ENCODE results near the gene SYT7.
"Not testable (repeated sequence)": the region's sequence is repeated elsewhere in the genome, so short reads cannot be mapped to it uniquely, and the experiment has no call there.

SYT7 gene

GRCh38 chr11:61494381-61494961 lies 86.4 kb downstream of the SYT7 start:
- no peak for DNase-seq

DNA sequence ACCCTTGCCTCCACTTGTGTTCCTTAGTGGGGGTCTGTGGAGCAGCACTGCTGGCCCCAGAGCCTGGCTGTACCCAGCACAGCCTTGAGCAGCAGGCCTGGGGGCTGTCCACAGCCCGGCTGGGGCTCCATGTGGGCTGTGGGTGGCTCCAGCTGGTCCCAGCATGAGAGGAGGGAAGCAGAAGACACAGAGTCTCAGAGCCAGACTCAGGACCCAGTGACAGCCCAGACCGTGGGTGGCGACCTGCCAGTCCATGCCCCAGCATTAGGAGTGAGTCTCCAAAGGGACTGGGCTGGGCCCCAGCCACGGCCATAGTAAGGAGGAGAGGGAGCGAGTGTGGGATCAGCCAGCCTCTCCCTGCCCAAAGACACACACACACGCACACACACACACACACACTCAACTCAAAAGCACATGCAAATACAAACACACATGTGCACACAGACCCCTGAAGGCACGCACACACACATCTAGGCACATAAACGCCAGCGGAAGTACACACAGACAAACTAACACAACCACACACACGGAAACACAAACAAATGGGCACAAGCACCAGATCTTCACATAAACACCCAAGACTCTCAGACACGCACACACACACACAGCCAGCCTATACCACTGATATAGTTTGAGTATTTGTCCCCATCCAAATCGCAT lies 89.0 kb downstream of the SYT7 start:
- no peak for DNase-seq

DNA sequence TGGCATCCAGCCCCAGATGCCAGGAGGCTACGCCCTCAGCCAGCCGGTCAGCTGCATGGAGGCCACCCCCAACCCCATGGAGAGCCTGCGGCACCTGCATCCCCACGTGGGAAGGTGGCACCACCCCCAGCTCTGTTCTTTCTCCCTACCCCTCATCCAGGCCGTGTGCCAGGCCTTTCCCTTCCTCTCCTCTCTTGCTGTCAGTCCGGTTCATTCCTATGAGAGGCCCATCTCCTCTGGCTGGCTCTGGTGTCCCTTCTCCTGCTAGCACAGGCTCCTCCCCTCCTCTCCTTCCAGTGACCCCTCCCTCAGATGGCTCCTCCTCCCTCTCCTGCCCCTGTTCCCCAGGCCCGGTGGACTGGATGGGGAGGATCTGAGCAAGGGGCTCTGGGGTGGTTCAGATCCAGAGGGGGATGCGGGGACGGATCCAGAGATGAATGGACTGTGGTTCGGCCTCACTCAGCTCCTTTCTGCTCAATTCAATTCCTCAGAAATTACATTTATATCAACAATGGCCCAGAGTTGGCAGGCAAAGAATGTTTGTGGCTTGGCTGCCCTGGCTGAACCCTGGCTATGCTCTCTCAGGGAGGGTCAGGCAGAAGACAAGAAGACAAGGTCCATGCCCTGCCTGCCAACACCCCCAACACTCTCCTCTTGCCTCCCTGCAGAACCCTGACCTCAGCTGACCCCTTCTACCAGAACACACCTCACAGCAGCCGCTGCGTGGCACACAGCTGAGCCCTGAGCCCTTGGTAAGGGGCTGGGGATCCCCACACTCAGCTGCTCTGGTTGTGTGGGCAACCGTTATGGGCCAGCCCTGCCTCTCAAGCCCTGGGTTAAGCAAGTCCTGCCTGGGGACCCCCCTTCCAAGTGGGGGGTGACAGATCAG lies 90.8 kb downstream of the SYT7 start:
- no peak for DNase-seq

DNA sequence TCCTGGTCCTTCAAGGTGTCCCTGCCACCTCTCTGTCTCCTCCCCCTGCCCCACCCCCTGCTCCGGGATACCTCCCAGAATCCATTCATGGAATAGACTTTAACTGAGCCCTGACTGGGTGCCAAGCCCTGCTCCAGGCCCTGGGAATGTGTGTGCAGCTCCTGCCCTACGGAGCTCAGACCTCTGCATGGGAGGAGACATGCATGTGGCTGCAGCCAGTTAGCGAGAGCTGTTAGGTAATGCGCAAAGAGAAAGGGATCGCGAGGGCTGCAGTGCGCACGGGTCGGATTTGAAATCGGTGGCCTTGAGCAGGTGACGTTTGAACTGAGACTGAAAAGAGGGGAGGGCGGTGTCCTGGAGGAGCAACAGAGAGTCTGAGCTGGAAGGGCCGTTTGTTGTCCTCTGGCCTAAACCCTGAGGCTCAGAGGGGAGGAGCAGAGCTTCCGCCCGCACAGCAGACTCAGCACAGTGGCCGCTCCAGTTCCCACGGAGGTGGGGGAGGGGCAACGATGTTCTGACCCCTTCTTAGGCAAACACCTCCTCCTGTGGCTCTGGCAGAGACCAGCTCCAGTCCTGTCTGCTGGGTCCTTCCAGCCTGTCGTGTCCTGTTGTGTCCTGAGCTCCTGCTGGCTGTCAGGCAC lies 92.1 kb downstream of the SYT7 start:
- DNase-seq, result no peak

DNA sequence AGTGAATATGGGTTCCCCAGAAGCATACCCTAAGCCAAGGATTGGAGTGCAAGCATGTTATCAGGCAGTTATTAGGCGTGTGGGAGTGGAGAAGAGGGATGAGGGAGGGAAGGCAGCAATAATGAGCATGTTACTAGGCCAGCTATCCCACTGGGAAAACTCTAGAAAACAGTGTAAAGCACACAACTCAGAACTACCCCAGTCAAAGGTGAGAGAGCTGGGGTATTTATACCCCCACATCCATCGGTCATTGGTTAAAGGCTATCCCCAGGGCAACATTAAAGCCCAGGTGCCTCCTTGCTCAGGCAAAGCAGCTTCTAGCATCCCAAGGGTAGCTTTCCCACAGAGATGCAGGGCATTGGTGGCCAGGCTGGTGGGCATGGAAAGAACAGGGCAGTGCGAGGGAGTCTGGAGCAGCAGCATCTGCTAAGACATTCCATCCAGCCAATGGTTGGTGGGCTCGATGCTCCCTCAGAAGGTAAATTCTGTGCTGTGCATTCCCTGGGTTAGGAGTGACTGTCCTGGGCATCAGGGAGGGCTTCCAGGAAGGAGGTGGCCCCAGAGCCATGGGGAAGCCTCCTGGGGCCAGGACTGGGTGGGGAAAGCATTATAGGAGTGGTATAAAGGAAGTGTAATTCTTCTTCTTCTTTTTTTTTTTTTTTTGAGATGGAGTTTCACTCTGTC lies 93.4 kb downstream of the SYT7 start:
- DNase-seq, result no peak

DNA sequence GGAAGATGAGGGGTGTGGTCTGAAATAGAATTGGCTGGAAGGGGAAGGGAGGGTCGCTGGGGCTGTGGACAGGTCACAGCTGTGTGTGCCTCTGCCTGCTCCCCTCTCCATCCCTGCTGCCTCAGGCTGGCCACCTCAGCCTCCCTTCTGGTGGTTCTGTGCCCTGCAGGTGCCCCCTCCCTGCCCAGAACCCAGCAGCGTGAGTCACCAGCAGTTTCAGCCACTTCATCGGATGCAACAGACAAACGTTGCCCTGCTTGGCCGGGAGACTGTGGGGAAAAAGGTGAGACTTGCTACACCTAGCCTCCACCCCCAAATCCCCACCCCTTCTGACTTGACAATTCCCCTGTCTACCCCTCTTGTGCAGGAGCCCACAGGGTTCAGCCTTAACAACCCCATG lies 94.1 kb downstream of the SYT7 start:
- DNase-seq, result no peak

GRCh38 chr11:61486011-61486620 lies 94.8 kb downstream of the SYT7 start:
- no peak for DNase-seq

GRCh38 chr11:61485080-61485479 lies 95.8 kb downstream of the SYT7 start:
- DNase-seq, result no peak

DNA sequence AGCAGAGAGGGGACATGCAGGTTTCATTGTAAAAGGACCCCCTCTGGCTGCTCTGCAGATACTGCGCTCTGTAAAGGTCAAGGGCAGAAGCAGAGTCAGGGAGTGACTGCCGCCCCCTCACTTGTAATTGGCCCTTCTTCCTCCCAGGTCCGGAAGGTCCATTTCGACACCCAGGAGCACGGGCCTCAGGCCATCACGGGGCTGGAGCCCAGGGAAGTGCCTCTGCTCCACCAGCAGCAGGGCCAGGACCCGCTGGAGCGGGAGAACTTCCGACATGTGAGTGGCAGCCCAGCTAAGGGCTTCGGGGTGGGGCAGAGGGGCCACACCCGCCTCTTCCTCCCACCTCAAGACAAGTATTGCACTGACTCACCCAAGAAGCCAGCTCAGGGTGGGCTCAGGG lies 96.3 kb downstream of the SYT7 start:
- DNase-seq, result no peak

GRCh38 chr11:61482513-61482912 lies 98.4 kb downstream of the SYT7 start:
- no peak for DNase-seq

GRCh38 chr11:61481806-61482205 lies 99.1 kb downstream of the SYT7 start:
- DNase-seq, result no peak

GRCh38 chr11:61480994-61481335 lies 99.9 kb downstream of the SYT7 start:
- no peak for DNase-seq

- DNase-seq, result no peak
Measured at GRCh38 chr11:61480261-61480993, 100.4 kb downstream of the SYT7 start.

DNA sequence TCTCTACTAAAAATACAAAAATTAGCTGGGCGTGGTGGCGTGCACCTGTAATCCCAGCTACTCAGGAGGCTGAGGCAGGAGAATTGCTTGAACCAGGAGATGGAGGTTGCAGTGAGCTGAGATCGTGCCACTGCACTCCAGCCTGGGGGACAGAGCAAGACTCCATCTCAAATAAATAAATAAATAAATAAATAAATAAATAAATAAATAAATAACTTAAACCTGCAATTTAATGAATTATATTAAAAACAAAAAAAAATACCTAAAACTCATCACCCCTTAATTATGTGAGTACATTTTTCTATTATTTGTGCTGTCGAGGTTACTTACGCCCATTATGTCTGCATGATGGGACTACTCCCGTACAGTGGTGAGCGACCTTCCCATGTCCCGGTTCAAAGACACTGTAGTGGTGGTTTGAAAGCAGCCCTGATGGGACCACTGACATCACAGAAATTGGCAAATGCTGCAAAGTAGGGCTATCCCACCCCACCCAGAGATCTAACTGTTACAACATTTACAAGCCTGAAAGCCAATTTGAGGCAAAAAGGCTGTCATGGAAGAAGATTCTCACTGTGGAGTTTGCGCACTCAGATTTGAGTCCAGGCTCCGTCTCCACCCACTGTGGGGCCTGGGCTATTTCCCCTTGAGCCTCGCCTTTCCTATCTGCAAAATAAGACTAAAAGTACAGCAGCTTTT lies 101.4 kb downstream of the SYT7 start:
- not testable (repeated sequence) for DNase-seq

DNA sequence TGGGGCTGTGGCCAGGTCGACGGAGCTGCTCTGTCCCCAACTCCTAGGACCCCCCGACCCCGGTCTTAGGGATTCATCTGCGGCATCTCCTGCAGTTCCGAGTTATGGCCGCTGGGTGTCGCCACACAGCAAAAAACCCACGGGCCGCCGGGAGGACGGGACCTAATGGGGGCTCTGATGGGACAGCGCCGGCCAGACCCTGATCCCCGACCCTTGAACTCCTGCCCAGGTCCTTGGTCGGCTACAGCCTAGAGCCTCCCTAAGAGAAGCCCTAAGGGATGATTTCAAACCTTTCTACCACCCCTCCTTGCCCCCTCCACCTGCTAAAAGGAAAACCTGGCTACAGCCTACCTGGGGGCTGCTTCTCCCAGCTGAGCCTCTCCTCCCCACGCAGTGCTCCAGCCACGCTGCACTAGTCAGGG lies 103.1 kb downstream of the SYT7 start:
- no peak for DNase-seq

DNA sequence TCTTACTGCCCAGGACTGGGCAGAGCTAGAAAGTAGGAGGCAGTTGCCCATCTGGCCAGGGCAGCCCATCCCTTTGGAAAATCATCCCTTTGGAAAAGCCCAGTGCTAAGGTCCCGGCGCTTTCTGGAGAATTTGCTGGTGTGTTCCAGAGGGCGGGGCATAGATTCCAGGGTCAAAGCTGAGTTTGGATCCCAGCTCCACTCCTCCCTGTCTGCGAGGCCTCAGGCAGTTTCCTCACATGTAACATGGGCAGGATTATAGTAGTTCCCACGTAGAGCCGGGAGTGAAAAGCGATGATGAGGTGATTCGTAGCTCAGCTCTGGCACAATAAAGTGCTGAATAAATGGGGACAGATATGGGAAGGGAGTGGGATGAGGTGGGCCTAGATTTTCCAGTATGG lies 103.8 kb downstream of the SYT7 start:
- DNase-seq, result no peak

DNA sequence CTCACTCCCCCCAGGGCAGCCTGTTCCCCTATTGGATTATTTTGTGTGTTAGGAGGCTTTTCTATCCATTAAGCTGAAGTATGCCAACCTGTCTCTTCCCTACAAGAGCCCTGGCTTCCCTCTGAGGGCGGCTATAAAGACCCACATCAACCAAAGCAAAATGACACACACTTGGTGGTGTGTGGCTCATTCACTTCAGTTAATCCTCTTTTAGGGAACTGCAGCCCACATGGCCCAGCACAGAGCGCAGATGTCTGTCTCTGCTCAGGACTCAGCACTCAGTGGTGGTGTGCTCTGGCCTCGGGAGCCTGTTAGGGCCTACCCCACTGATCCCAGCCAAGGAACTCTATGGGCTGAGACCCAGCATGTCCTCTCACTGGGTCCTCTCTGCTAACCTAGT lies 104.5 kb downstream of the SYT7 start:
- no peak for DNase-seq

DNA sequence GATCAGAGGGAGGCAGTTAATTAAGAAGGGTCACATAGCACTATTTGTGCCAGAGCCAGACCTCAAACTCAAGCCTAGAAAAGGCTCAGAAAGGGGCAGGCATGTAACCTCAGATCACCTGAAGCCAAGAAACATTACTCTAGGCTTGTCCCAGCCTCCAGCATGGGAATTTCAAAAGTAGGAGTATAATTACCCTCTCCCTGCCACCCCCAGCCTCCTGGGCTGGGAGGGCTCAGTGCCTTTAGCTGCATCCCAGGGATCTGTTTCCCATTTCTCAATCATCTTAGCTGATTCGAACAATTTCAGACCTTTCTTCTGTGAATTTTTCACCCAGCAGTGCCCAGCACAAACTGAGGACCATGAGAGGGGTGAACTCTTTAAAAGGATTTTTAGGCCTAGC lies 105.4 kb downstream of the SYT7 start:
- DNase-seq, result no peak

DNA sequence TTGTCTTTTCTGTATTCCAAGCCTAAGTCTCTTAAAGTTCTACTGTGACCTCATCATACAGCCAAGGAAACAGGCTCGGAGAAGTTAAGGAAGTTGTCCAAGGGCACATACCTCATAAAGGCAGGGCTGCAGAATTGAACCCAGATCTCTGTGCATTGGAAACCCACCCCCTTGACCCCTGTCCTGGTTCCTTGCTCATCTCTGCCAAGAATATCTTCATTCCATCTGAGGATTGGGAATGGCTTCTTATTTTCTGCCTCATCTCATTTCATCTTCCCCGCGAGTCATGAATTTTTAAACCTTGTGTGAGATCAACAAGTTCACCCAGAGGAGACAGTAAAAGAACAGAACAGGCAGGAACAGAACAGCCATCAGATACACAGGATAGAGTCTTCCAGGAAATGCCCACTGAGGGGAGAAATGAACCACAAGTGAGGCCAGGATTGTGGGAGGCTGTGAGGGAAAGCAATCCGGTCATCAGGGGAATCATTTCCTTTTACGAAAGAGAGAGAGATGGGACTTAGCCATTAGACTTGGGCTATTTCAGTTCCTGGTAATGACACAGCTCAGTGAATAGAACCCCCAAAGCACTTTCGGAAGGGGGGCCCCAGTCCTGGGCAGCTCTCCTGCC lies 106.7 kb downstream of the SYT7 start:
- DNase-seq, result no peak

- DNase-seq, result no peak
Measured at GRCh38 chr11:61473370-61474012, 107.4 kb downstream of the SYT7 start.

All from SIG-M5 (cell line).